LNCAP (cell line): ENCODE results near the gene DOCK10.

Source experiments
- TF ChIP-seq, protein P1 (sequence below): fragments of 450-650 bp; IDR thresholded peaks from 2 replicates; pipeline ENCODE4 v1.5.1; 2017; ENCODE audit warnings: mild to moderate bottlenecking

Gene DOCK10

GRCh38 chr2:225040856-225041206 is 1.4 kb downstream of the DOCK10 start:
- TF ChIP-seq, protein P1, sequence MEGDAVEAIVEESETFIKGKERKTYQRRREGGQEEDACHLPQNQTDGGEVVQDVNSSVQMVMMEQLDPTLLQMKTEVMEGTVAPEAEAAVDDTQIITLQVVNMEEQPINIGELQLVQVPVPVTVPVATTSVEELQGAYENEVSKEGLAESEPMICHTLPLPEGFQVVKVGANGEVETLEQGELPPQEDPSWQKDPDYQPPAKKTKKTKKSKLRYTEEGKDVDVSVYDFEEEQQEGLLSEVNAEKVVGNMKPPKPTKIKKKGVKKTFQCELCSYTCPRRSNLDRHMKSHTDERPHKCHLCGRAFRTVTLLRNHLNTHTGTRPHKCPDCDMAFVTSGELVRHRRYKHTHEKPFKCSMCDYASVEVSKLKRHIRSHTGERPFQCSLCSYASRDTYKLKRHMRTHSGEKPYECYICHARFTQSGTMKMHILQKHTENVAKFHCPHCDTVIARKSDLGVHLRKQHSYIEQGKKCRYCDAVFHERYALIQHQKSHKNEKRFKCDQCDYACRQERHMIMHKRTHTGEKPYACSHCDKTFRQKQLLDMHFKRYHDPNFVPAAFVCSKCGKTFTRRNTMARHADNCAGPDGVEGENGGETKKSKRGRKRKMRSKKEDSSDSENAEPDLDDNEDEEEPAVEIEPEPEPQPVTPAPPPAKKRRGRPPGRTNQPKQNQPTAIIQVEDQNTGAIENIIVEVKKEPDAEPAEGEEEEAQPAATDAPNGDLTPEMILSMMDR, result no peak

- TF ChIP-seq, protein P1, result no peak
Measured at GRCh38 chr2:225040142-225040541, 2.1 kb downstream of the DOCK10 start.

DNA sequence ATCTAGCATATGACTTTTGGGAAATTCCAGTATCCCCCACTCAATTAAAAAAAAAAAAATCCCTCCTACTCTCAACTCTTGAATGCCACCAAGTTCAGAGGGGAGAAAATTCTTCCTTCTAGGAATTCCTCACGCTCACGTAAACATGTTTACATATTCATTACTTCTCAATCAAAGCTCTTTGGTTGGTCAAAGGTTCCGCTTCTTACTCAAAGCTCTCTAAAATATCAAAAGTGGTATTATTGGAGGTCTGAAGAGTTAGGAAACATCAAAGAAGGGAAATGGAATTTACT is 4.1 kb downstream of the DOCK10 start:
- TF ChIP-seq, protein P1, result no peak

GRCh38 chr2:225037415-225038230 is 4.6 kb downstream of the DOCK10 start:
- TF ChIP-seq, protein P1, result no peak

- TF ChIP-seq, protein P1, result no peak
Measured at GRCh38 chr2:225036431-225036830, 5.8 kb downstream of the DOCK10 start.

- TF ChIP-seq, protein P1, result no peak
Measured at GRCh38 chr2:225033440-225034318, 8.6 kb downstream of the DOCK10 start.

GRCh38 chr2:225032246-225032645 is 10.0 kb downstream of the DOCK10 start:
- TF ChIP-seq, protein P1, result no peak
